Amniotic stem cell (primary cell): Measurements from ENCODE around the gene CCL22.

Experiments used
- DNase-seq: peaks from one replicate; lab custom pipeline; 2025; lab: John Stamatoyannopoulos, UW

The CCL22 gene

GRCh38 chr16:57376313-57376818 is 17.8 kb downstream of the CCL22 start:
- DNase-seq = no peak

GRCh38 chr16:57377080-57377841 is 18.7 kb downstream of the CCL22 start:
- no peak for DNase-seq

- DNase-seq = no peak
These were observed 21.0 kb downstream of the CCL22 start for GRCh38 chr16:57379579-57379978.

- no peak for DNase-seq
These were observed 22.3 kb downstream of the CCL22 start for GRCh38 chr16:57380671-57381462.

- no peak for DNase-seq
These were observed 23.4 kb downstream of the CCL22 start for GRCh38 chr16:57381791-57382534.

GRCh38 chr16:57382535-57383275 is 24.1 kb downstream of the CCL22 start:
- DNase-seq = no peak

- DNase-seq = no peak
These were observed 25.0 kb downstream of the CCL22 start for GRCh38 chr16:57383276-57384247.

- DNase-seq = no peak
These were observed 25.9 kb downstream of the CCL22 start for GRCh38 chr16:57384248-57385070.

GRCh38 chr16:57385083-57385482 is 26.5 kb downstream of the CCL22 start:
- DNase-seq = no peak

- DNase-seq = no peak
These were observed 27.9 kb downstream of the CCL22 start for GRCh38 chr16:57386381-57386951.

- DNase-seq = no peak
These were observed 29.2 kb downstream of the CCL22 start for GRCh38 chr16:57387598-57388354.

- no peak for DNase-seq
These were observed 29.9 kb downstream of the CCL22 start for GRCh38 chr16:57388359-57389086.

- DNase-seq = no peak
These were observed 30.5 kb downstream of the CCL22 start for GRCh38 chr16:57389087-57389468.

- no peak for DNase-seq
These were observed 32.2 kb downstream of the CCL22 start for GRCh38 chr16:57390636-57391295.

- no peak for DNase-seq
These were observed 32.7 kb downstream of the CCL22 start for GRCh38 chr16:57391300-57391699.

GRCh38 chr16:57391708-57392107 is 33.1 kb downstream of the CCL22 start:
- DNase-seq = no peak

GRCh38 chr16:57392694-57393093 is 34.1 kb downstream of the CCL22 start:
- no peak for DNase-seq
